HG02852 (cell line): ENCODE results near the gene DCAF4L1.

Experiments used
- ATAC-seq: cut with Tn5 transposase; IDR thresholded peaks from one replicate; pipeline ENCODE4 v1.9.1; 2021; ENCODE audit warnings: mild to moderate bottlenecking, moderate library complexity; ENCODE audit not compliant: unreplicated experiment

DCAF4L1 gene

DNA sequence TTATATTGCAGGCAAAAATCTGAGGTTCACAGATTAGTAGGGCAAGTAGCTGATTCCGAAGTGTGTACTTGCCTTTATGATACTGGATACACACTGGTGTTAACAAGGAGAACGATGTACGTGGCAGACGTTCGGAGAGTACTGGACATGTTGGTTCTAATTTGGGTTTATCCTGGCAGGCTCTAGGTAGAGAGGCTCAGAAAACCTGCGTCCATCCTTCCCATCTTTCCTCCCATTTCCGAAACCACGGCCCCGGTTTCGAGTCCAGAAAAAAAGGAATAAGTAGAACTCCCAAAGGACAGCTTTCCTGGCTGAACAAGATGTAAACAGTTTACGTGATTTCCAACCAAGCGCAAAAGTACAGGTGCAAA is 8.4 kb downstream of the DCAF4L1 start:
- peak; percentile 16 for ATAC-seq

DNA sequence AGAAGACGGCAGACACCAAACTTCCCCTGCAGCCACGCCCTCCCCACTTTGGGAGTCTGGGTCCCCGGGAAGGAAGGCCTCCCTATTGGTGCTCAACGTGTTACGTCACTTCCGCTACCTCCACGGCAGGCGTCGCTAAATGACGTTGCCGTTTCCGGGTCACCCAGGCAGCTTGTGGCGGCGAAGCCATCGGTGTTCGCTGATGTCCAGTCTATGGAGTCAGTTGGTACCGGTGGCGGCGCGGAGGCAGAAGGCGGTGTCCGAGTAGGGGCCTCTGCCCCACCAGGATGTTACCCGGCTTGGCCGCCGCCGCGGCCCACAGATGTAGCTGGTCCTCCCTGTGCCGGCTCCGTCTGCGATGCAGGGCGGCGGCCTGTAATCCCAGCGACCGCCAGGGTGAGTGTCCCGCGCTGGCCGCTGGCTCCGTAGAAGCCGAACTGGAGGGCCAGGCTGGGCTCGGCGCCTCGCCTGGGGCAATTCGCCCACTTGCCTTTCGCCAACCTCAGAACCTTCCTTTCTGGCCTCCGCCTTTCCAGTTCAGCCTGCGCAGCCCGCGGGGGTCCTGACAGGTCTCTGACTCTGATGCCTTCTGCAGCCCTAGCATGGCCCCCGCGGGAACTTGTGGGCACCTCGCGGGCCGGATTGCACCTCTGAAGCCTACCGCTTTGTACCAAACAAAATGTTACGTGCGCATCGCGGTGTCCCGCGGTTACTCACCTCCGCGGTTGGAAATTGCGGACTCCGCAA is 9.0 kb downstream of the DCAF4L1 start, which contains the start of gene SLC30A9:
Gene SLC30A9, plus strand, starts transcription at position 166 of the 747 bp plus-strand sequence. Its CDS starts 122 bp downstream, at position 288.
- ATAC-seq = peak; percentile 99

DNA sequence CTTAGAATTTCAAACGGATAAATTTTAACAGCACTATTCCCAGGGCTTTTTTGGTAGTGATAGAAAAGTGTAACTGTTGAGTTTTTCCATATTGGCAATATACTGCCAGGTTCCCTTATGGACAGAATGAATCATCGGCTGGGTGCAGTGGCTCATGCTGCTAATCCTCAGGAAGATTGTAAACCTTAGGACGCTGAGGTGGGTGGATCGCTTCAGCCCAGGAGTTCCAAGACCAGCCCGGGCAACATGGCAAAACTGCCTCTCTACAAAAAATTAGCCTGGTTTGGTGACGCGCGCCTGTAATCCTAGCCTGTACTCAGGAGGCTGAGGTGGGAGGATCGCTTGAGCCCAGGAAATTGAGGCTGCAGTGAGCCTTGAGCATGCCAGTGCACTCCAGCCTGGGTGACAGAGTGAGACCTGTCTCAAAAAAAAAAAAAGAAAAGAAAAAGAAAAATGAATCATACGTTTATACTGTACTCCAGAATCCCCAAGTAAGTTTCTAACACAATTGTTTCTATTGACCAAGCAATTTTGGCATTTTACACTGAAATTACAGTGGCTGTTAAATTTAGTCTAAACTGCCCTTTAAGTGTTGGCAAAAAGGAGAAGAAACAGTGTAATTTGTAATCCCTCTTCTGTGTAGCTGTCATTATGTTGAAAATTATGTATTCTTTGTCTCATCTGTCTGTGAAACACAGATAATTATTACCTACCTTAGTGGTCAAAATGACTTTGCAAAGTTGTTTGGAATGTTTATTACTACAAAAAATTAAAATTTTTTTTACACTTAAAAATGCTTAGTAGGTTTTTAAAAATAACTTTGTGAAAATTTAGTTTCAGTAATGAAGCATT is 10.6 kb downstream of the DCAF4L1 start:
- ATAC-seq = no peak

DNA sequence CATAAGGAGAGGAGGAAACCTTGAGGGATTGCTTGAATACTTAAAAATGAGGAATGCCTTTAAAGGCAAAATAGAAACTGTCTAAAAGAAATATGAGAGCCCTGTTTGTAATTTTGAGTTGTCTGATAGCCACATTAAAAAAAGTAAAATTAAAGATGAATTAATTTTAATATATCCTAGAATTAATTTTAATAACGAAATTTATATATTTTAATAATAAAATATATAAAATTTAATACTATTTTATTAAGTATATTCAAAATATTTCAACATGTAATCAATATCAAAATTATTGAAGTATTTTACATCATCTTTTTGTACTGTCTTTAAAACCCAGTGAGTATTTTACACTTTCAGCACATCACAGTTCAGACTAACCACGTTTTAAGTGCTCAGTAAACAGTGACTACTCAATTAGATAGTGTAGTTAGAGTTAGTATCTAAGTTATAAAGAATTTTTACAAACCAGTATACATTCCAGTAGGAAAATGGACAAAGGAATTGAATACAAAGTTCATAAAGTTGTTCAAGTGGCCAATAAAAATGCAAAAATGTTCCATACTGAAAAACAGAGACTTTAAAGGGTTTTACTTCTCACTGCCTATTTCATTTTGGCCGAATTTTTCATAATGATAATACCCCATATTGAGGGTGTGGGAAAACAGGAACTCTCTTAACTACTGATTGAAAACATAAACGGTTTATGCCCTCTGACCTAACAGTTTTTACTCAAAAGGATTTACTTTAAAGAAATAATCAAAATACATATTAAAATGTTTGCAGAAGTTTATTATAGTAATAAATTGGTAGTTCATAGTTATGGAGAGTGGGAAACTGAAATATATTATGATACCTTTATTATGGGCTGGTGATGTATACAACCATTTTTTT is 11.7 kb downstream of the DCAF4L1 start:
- ATAC-seq = no peak

DNA sequence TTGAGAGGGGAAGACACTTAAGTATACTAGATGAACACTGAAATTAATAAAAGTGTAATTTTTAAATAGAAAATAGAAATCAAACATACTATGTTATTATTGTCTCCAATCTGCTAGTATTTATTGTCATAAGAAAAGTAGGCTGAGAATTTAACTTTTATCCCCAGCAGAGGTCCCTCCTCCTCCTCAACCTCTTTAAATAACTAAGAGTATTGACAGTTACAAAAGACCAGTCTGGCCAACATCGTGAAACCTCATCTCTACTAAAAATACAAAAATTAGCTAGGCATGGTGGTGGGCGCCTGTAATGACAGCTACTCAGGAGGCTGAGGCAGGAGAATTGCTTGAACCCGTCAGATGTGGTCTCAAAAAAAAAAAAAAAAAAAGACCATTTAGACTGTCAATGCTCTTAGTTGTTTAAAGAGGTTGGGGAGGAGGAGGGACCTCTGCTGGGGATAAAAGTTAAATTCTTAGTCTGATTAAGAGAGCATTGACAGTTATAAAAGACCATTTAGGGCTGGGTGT is 13.0 kb downstream of the DCAF4L1 start:
- no peak for ATAC-seq

DNA sequence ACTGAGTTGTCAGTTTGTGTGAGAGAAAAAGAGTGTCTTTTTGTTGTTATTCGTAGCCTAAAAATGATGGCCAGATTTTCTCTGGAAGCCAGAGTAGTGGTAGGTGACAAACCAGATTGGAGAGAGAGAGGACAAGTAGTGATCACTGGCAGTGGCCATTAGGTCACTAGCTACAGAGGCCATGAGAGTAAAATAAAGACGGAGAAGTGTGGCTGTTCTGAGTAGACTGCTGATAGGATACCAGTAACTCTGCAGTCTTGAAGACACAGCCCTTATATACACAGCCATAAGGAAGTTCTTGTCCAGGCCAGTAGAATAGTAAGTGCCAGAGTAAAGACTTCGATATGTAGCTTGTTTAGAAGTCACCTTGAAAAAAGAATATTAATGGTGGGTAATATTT is 16.5 kb downstream of the DCAF4L1 start:
- ATAC-seq = no peak

DNA sequence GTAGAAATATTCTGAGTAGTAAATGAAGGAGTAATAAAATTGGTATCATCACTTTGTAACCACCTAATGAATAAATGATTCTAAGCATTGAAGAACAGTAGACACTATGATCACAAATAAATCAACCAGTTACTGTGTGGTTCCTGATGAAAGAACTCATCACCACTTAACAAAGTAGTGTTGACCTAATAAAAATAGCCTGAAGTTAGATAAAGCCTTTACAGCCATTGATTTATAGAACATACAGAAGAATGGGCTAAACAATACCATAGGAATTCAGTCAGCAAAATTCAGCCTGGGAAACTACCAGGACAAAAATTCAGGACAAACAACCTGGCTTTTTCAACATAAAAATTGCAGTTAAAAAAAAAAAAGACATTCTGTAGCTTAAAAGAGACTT is 17.8 kb downstream of the DCAF4L1 start:
- no peak for ATAC-seq

DNA sequence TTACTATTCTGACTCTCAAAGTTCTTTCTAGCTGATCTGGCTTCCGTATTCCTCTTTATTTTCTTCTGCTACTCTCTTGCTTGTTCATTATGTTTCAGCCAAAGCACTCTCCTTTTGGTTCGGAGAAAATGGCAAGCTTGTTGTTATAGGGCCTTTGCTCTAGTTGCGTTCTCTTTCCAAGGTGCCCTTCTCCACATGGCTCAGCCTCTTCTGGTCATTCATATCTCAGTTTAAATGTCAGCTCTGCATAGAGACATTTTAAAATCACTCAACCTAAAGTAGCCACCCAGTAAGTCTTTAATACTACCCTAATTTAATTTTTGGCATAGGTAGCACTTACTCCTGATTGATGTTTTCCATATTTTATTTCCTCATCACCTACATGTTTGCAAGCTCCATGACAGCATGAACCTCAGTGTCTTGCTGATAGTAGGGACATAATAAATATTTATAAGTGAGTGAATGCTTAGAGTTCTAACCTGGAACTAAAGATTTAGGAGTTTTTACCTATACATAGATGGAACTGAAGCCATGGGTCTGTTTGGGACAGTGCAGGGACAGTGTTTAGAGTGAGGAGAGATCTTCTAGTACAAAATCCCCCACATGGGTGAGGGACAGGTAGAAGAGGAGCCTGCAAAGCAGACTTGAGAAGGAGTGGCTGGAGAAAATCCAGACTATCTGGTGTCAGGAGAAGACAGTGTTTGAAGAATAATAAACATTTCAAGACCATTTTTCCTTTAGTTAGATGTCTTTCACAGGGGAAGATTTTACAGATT is 26.6 kb downstream of the DCAF4L1 start:
- ATAC-seq = no peak

DNA sequence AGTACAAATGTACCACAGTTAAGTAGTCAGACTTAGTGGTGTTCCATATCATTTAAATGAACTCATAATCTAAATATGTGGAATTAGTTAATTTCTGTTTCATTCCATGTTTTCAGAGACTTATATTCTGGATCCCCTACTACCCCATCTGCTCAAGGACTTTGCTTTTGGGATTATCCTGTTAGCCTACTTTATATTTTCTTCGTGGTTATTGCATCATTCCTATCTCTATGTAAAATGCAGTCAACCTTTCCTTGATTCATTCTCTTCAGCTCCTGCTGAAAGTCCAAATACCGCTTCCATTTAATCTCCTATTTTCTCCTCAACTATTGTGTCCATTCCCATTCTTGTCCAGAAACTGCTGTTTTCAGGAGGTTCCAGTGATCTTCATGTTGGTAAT is 33.9 kb downstream of the DCAF4L1 start:
- no peak for ATAC-seq

DNA sequence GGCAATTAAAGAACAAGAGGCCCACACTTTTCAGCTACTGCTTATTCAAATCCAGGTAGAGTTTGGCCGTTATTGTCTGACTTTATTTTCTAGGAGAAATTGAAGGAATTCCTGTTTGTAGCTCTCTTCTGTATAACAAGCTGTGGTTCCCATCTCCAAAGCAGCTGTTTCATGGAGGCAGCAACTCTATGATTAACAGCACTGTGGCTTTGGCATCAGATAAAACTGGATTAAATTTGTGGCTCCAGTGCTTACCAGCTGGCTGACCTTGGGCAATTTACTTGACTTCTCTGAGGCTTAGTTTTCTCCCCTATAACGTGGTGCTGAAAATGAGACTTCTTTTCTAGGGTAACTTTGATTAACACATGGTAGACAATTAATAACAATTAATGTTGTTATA is 36.9 kb downstream of the DCAF4L1 start:
- ATAC-seq = no peak
